ENCODE data around the gene DTX1. TPM values are rescaled to one million over a fixed set of nuclear protein-coding genes. Genes with fewer than 3 reads are reported as not detected.

Gene DTX1
- total RNA-seq, 4 donors from 2014 or later, result 0.49 to 1.1 (median 0.77) TPM

GRCh38 chr12:113050795-113051194 is 5.7 kb upstream of the DTX1 start:
- ATAC-seq, result no peak
- no peaks in the 10 kb centered on the region for H3K4me1 ChIP-seq
- in situ Hi-C loops (cut with MboI; ENCODE audit: low sequenced_read_pairs in 4 of 4), result no loop called here
- H3K27me3 ChIP-seq, result peaks cover 6 to 15% (median 7%) of the 10 kb centered on the region in 3 donors
- H3K9me3 ChIP-seq, result no peaks in the 10 kb centered on the region
- H3K27ac ChIP-seq, result no peak overlapping the region
- TF ChIP-seq POLR2A (IDR thresholded peaks at IDR 0.05) (no peak), CTCF (IDR thresholded peaks at IDR 0.05 in 4 of 5, conservative IDR thresholded peaks at IDR 0.05 in 1 of 5) (no peak)
- no peak overlapping the region for H3K4me3 ChIP-seq
- H3K36me3 ChIP-seq, result no peaks in the 10 kb centered on the region
- no peak for DNase-seq
- intact Hi-C loops (cut with DNase I; ENCODE audit: low total_unique reads), result no loop called here

- DNase-seq (no peak), ATAC-seq (no peak)
- Histone ChIP-seq H3K27ac (no peak overlapping the region), H3K4me1 (no peaks in the 10 kb centered on the region), H3K36me3 (no peaks in the 10 kb centered on the region), H3K27me3 (peaks cover 15 to 25% (median 16%) of the 10 kb centered on the region in 3 donors), H3K9me3 (no peaks in the 10 kb centered on the region), H3K4me3 (no peak overlapping the region)
- intact Hi-C loops (cut with DNase I; ENCODE audit: low total_unique reads), result no loop called here
- in situ Hi-C loops (cut with MboI; ENCODE audit: low sequenced_read_pairs in 4 of 4), result no loop called here
- TF ChIP-seq POLR2A (IDR thresholded peaks at IDR 0.05) (no peak), CTCF (IDR thresholded peaks at IDR 0.05 in 4 of 5, conservative IDR thresholded peaks at IDR 0.05 in 1 of 5) (no peak)
Measured at GRCh38 chr12:113051759-113052158, 4.8 kb upstream of the DTX1 start.

GRCh38 chr12:113052326-113052725 is 4.2 kb upstream of the DTX1 start:
- no peak for DNase-seq
- Histone ChIP-seq H3K27ac (no peak overlapping the region), H3K9me3 (no peaks in the 10 kb centered on the region), H3K27me3 (peaks cover 20 to 29% (median 22%) of the 10 kb centered on the region in 3 donors), H3K4me3 (no peak overlapping the region), H3K36me3 (no peaks in the 10 kb centered on the region), H3K4me1 (no peaks in the 10 kb centered on the region)
- intact Hi-C loops (cut with DNase I; ENCODE audit: low total_unique reads) (no loop called here), in situ Hi-C loops (cut with MboI; ENCODE audit: low sequenced_read_pairs in 4 of 4) (no loop called here)
- TF ChIP-seq POLR2A (IDR thresholded peaks at IDR 0.05) (no peak), CTCF (IDR thresholded peaks at IDR 0.05 in 4 of 5, conservative IDR thresholded peaks at IDR 0.05 in 1 of 5) (no peak)
- no peak for ATAC-seq

- in situ Hi-C loops (cut with MboI; ENCODE audit: low sequenced_read_pairs in 4 of 4), result no loop called here
- TF ChIP-seq CTCF (IDR thresholded peaks at IDR 0.05 in 4 of 5, conservative IDR thresholded peaks at IDR 0.05 in 1 of 5) (no peak), POLR2A (IDR thresholded peaks at IDR 0.05) (no peak)
- Histone ChIP-seq H3K9me3 (no peaks in the 10 kb centered on the region), H3K4me1 (no peaks in the 10 kb centered on the region), H3K36me3 (no peaks in the 10 kb centered on the region), H3K4me3 (no peak overlapping the region), H3K27me3 (peaks cover 34 to 45% (median 37%) of the 10 kb centered on the region in 3 donors), H3K27ac (no peak overlapping the region)
- intact Hi-C loops (cut with DNase I; ENCODE audit: low total_unique reads), result no loop called here
- ATAC-seq, result no peak
- DNase-seq, result no peak
Measured at GRCh38 chr12:113054948-113055486, 1.5 kb upstream of the DTX1 start.
